Islet precursor cell (in vitro differentiated cells): ENCODE results near the gene ACIN1.

Experiments
- DNase-seq: peaks from one replicate; pipeline ENCODE4 v3.0.0-alpha.2; 2018

The ACIN1 gene

DNA sequence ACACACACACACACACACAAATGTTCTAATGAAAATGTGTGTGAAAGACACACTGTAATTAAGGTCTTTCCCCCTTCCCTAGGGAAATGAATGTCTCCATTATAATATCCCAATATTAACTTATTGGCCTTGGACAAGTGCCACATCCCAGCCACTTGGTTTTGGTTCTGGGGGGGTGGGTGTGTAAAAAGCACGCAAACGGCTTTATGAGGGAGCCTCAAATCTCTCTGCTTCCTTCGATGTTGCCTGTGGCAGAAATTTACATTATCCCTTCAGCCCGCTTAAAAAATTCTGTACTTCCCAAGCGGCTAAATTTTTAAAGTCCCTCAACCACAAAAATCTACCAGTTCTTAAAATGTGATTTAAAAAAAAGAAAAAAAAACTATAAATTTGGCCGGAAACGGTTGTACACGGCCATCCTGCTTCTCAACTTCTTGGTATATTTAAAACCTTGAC lies 85.4 kb downstream of the ACIN1 start:
- DNase-seq, result no peak

DNA sequence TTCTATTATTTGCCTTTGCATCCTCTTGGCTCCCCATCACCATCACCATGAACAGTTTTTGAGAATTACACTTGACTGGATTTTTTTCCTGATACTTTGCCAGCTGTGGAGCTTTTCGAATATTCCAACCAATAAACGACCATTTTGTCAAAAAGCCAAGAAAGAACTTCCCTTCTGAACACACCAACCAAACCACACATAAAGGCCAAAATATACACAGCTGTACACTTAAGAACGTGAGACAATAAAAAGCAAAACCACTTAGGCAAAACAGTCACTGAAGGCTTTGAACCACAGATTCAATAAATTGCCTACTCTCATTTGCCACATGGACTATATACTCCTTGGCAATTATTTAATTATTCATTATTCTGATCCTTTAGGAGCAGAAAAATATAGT lies 86.1 kb downstream of the ACIN1 start:
- DNase-seq, result no peak
